GM12878 (cell line): ENCODE results near the gene MBD2. TPM values are rescaled to one million over a fixed set of nuclear protein-coding genes. Genes with fewer than 3 reads are reported as not detected.

ENCODE experiments used
- ATAC-seq: fragments of 200-7000 bp; cut with Tn5 transposase; 3 replicates; pipeline ENCODE4 v1.9.1; 2020; ENCODE audit warnings: mild to moderate bottlenecking, moderate library complexity
- BruUV-seq: library from RNA; stranded (reverse); fragments of 400-500 nt; replicated peaks from 2 replicates; lab custom pipeline; 2021; lab: Mats Ljungman, UMichigan
- CTCF ChIA-PET: fragments of 300-600 bp; sonication (Branson Sonifier 250); formaldehyde crosslinking; extraction: SDS; loops from one replicate; lab custom pipeline; 2021; ENCODE audit warnings: inconsistent platforms; lab: Yijun Ruan, JAX
- POLR2A ChIA-PET: fragments of 350-600 bp; formaldehyde crosslinking; extraction: SDS; loops from one replicate; lab custom pipeline; 2021; ENCODE audit warnings: inconsistent platforms; lab: Charles Lee
- RAD21 ChIA-PET: fragments of 300-600 bp; sonication (Branson Sonifier 250); formaldehyde crosslinking; loops from one replicate; lab custom pipeline; 2023; ENCODE audit warnings: antibody characterized with exemption; ENCODE audit not compliant: unreplicated experiment; lab: Charles Lee
- SMC1A ChIA-PET: fragments of 300-600 bp; sonication (Branson Sonifier 250); formaldehyde crosslinking; loops from one replicate; lab custom pipeline; 2023; ENCODE audit not compliant: unreplicated experiment, uncharacterized antibody; lab: Charles Lee
- DNase-seq: peaks from one replicate; pipeline ENCODE4 v3.0.0-alpha.2; 2011; ENCODE audit warnings: low read depth, low spot score
- FAIRE-seq: peaks from 3 replicates; lab custom pipeline; 2011; peaks lifted over from hg19 to GRCh38; lab: Jason Lieb, UNC
- H2AFZ ChIP-seq: 2 replicates; pipeline ENCODE4 v1.6.0; 2011; ENCODE audit warnings: low read depth, low read length, control low read depth; ENCODE audit not compliant: control insufficient read depth
- H3K27ac ChIP-seq: 2 replicates; pipeline ENCODE4 v1.5.1; 2011; ENCODE audit warnings: control low read depth; ENCODE audit not compliant: control insufficient read depth, insufficient read depth
- H3K27me3 ChIP-seq, 2 experiments: replicated peaks in 1 of 2; 2 replicates each; pipeline versions ENCODE4 v1.6.0 to v1.6.1; 2011; ENCODE audit warnings: low read length in 1 of 2; ENCODE audit not compliant: control insufficient read depth in 2 of 2, insufficient read depth in 2 of 2
- H3K36me3 ChIP-seq, 2 experiments: 2 replicates each; pipeline ENCODE4 v1.5.1; 2011; ENCODE audit warnings: low read length in 1 of 2; ENCODE audit not compliant: control insufficient read depth in 2 of 2, insufficient read depth in 2 of 2
- H3K4me1 ChIP-seq: 2 replicates; pipeline ENCODE4 v1.6.1; 2011; ENCODE audit warnings: mild to moderate bottlenecking, low read length, moderate library complexity, mixed read lengths; ENCODE audit not compliant: control insufficient read depth, insufficient read depth
- H3K4me2 ChIP-seq: 2 replicates; pipeline ENCODE4 v1.6.0; 2011; ENCODE audit warnings: control low read depth; ENCODE audit not compliant: control insufficient read depth, insufficient read depth
- H3K4me3 ChIP-seq: fragments of 200-600 bp; sonication (generic); 2 replicates; pipeline ENCODE4 v1.5.1; 2016
- H3K79me2 ChIP-seq: 2 replicates; pipeline ENCODE4 v1.6.0; 2011; ENCODE audit warnings: low read length; ENCODE audit not compliant: control insufficient read depth, insufficient read depth
- H3K9ac ChIP-seq: 2 replicates; pipeline ENCODE4 v1.8.0; 2011; ENCODE audit warnings: low read length, control low read depth, mixed read lengths; ENCODE audit not compliant: control insufficient read depth, insufficient read depth
- H3K9me3 ChIP-seq: replicated peaks from 3 replicates; pipeline ENCODE4 v1.5.1; 2011; ENCODE audit warnings: mild to moderate bottlenecking, low read length; ENCODE audit not compliant: control insufficient read depth, insufficient read depth
- H4K20me1 ChIP-seq: 2 replicates; pipeline ENCODE4 v1.6.0; 2011; ENCODE audit not compliant: control insufficient read depth, insufficient read depth
- CBFB ChIP-seq: IDR thresholded peaks from 2 replicates; pipeline ENCODE4 v1.6.1; 2016; ENCODE audit warnings: antibody characterized with exemption, low read depth
- CHD4 ChIP-seq: fragments of 200-600 bp; sonication (generic); IDR thresholded peaks from 2 replicates; pipeline ENCODE4 v1.6.1; 2016; ENCODE audit warnings: mild to moderate bottlenecking
- EGR1 ChIP-seq, 2 experiments: IDR thresholded peaks; 1 replicate in 1 of 2; 2 replicates in 1 of 2; pipeline ENCODE4 v1.6.1; 2011 to 2012; ENCODE audit warnings: low read depth in 2 of 2, low read length in 2 of 2, borderline replicate concordance in 1 of 2, mild to moderate bottlenecking in 1 of 2, moderate library complexity in 1 of 2
- FOXM1 ChIP-seq: IDR thresholded peaks from 2 replicates; pipeline ENCODE4 v1.6.1; 2012; ENCODE audit warnings: low read depth, mild to moderate bottlenecking, inconsistent platforms, low read length, moderate library complexity
- MEF2B ChIP-seq: fragments of 450-650 bp; IDR thresholded peaks from 2 replicates; pipeline ENCODE4 v1.6.1; 2018; ENCODE audit warnings: mild to moderate bottlenecking, moderate library complexity; ENCODE audit not compliant: partially characterized antibody, poor library complexity, severe bottlenecking
- NR2F1 ChIP-seq: fragments of 450-650 bp; conservative IDR thresholded peaks from 2 replicates; pipeline ENCODE4 v1.6.1; 2017; ENCODE audit warnings: mild to moderate bottlenecking
- YBX1 ChIP-seq: fragments of 450-650 bp; IDR thresholded peaks from 2 replicates; pipeline ENCODE4 v1.6.1; 2016; ENCODE audit warnings: antibody characterized with exemption
- ZNF24 ChIP-seq: fragments of 450-650 bp; IDR thresholded peaks from 2 replicates; pipeline ENCODE4 v1.6.1; 2017; ENCODE audit warnings: antibody characterized with exemption, mild to moderate bottlenecking
- WGBS: methylation state at CpG from one replicate; pipeline ENCODE4 v1.1.6; 2016; ENCODE audit warnings: low lambda C conversion rate; ENCODE audit not compliant: insufficient replicate concordance, insufficient coverage; ENCODE audit errors: missing lambda C conversion rate; 5-methylcytosine and 5-hydroxymethylcytosine counted together
- in situ Hi-C: fragments of 300-500 bp; cut with MboI; formaldehyde crosslinking; loops from 9 replicates; pipeline ENCODE4 v1.14.3; 2018; ENCODE audit warnings: mixed read lengths
- intact Hi-C: fragments of 100-400 bp; cut with micrococcal nuclease; formaldehyde crosslinking; loops from one replicate; pipeline ENCODE4 v1.14.2; 2022; ENCODE audit not compliant: unreplicated experiment
- polyA plus RNA-seq, 11 experiments: library from polyadenylated mRNA; depleted of rRNA in 4 of 11; unstranded in 6 of 11; stranded (reverse) in 5 of 11; fragments of >200 nt; fragmentation: Nextera tagmentation in 4 of 11; fragmentation: Illumina TruSeq in 1 of 11; extraction: Ambion mirVana in 4 of 11; extraction: Trizol in 1 of 11; gene quantifications; 1 replicate in 1 of 11; 2 replicates in 10 of 11; pipeline versions ENCODE4 v1.2.1 to v1.2.3, GENCODE V29; 2011 to 2016; ENCODE audit warnings: inconsistent platforms in 2 of 11, missing spikeins in 2 of 11, low read depth in 1 of 11
- total RNA-seq, 4 experiments: library from RNA; depleted of rRNA in 3 of 4; stranded (reverse); fragments of >200 nt in 3 of 4; fragmentation: Illumina TruSeq in 1 of 4; extraction: Trizol in 1 of 4; gene quantifications; 2 replicates each; pipeline versions ENCODE4 v1.2.1 to v1.2.3, GENCODE V29; 2013 to 2021
- TF ChIP-seq, protein P1 (sequence below): IDR thresholded peaks from 2 replicates; pipeline ENCODE4 v1.6.1; 2012; ENCODE audit warnings: improper control_type of control experiment, low read depth, low read length; ENCODE audit not compliant: insufficient replicate concordance
- TF ChIP-seq, protein P2 (sequence below): IDR thresholded peaks from 2 replicates; pipeline ENCODE4 v1.6.1; 2012; ENCODE audit warnings: mild to moderate bottlenecking, low read depth, low read length

MBD2 gene
- total and polyA plus RNA-seq, 10 of the 15 experiments (the other 5 are each of a cell fraction or from before 2014, with no cell fraction given) = 24.1 to 276 (median 57.9) TPM

DNA sequence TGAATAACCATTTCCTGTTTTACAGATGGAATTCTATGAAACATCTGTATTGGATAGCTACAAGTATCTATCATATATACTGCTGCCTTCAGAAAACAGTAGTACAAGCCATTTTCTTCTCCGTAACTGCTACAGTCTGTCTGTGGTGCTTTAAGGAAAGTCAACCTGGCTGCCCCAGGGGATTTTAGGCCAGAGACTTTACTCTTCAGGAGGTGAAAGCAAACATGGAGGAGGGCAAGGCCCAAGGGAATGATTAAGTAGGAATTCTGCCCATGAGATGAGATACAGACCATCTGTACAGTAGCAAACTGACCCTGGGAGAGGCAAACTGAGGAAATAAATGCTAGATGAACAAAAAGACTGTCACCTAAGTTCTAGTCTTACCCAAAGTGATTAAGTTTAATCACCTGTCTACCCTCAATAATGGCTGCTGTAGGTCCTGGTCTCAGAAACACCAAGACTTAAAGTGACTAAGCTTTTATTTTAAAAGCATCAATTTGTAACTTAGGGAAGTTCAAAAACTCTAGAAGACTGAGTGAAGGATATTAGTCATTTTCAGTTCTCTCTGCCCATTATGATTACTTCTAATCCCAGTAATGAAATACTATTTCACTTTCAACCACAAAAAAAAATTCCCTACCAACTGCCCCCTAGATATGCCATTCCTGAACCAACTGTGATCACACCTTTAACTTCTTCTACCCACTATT lies 14.8 kb downstream of the MBD2 start (continued):
- TF ChIP-seq, protein P1, sequence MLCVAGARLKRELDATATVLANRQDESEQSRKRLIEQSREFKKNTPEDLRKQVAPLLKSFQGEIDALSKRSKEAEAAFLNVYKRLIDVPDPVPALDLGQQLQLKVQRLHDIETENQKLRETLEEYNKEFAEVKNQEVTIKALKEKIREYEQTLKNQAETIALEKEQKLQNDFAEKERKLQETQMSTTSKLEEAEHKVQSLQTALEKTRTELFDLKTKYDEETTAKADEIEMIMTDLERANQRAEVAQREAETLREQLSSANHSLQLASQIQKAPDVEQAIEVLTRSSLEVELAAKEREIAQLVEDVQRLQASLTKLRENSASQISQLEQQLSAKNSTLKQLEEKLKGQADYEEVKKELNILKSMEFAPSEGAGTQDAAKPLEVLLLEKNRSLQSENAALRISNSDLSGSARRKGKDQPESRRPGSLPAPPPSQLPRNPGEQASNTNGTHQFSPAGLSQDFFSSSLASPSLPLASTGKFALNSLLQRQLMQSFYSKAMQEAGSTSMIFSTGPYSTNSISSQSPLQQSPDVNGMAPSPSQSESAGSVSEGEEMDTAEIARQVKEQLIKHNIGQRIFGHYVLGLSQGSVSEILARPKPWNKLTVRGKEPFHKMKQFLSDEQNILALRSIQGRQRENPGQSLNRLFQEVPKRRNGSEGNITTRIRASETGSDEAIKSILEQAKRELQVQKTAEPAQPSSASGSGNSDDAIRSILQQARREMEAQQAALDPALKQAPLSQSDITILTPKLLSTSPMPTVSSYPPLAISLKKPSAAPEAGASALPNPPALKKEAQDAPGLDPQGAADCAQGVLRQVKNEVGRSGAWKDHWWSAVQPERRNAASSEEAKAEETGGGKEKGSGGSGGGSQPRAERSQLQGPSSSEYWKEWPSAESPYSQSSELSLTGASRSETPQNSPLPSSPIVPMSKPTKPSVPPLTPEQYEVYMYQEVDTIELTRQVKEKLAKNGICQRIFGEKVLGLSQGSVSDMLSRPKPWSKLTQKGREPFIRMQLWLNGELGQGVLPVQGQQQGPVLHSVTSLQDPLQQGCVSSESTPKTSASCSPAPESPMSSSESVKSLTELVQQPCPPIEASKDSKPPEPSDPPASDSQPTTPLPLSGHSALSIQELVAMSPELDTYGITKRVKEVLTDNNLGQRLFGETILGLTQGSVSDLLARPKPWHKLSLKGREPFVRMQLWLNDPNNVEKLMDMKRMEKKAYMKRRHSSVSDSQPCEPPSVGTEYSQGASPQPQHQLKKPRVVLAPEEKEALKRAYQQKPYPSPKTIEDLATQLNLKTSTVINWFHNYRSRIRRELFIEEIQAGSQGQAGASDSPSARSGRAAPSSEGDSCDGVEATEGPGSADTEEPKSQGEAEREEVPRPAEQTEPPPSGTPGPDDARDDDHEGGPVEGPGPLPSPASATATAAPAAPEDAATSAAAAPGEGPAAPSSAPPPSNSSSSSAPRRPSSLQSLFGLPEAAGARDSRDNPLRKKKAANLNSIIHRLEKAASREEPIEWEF = peak; percentile 16

DNA sequence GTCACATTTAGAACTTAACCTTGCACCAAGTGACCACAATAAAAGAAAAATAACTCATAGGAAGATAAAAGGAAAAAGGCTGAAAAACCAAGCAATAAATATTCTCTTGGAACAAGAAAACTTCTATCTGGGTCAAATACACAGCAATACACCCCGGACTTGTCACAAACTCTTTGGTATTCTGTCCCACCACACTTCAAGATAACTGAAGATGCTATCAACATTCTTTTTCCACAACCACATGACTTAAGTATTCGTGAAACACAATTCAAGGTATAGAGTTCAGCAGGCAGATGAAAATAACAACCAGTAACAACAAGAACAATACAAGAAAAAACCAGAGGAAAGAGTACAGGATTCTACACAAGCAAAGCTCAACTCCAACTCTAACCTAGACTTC lies 18.0 kb downstream of the MBD2 start:
- H3K4me1 ChIP-seq = peaks cover 27% of the 10 kb centered on the region
- no peak overlapping the region for H2AFZ ChIP-seq
- H3K27ac ChIP-seq = peak overlapping the region; percentile 17
- H3K9ac ChIP-seq = no peak overlapping the region
- ChIA-PET RAD21 (interaction anchor here (1.3 to 10.1 kb wide), 5 partner anchors 9 to 86 kb away, joined by 3 to 123 read pairs (median 7); partner anchors contain the start of gene POLI), POLR2A (interaction anchor here (0.9 to 1.4 kb wide), 6 partner anchors 12 to 71 kb away, joined by 3 to 4 read pairs (median 3); no protein-coding TSS in a partner anchor), SMC1A (interaction anchor here (1.1 to 9.6 kb wide), 11 partner anchors 10 to 78 kb away, joined by 3 to 141 read pairs (median 4); partner anchors contain the start of genes MBD2 and POLI)
- H3K9me3 ChIP-seq = peaks cover 2% of the 10 kb centered on the region; the same call in 1 of the 3 replicates
- H4K20me1 ChIP-seq = no peaks in the 10 kb centered on the region; the same call in 1 of the 2 replicates
- H3K4me2 ChIP-seq = peak overlapping the region; percentile 26
- no peak overlapping the region for H3K4me3 ChIP-seq
- FAIRE-seq = no peak
- TF ChIP-seq CHD4 = no peak
- TF ChIP-seq YBX1 = no peak
- TF ChIP-seq MEF2B = no peak
- no peak for TF ChIP-seq NR2F1
- no peak for TF ChIP-seq ZNF24
- TF ChIP-seq, protein P2, sequence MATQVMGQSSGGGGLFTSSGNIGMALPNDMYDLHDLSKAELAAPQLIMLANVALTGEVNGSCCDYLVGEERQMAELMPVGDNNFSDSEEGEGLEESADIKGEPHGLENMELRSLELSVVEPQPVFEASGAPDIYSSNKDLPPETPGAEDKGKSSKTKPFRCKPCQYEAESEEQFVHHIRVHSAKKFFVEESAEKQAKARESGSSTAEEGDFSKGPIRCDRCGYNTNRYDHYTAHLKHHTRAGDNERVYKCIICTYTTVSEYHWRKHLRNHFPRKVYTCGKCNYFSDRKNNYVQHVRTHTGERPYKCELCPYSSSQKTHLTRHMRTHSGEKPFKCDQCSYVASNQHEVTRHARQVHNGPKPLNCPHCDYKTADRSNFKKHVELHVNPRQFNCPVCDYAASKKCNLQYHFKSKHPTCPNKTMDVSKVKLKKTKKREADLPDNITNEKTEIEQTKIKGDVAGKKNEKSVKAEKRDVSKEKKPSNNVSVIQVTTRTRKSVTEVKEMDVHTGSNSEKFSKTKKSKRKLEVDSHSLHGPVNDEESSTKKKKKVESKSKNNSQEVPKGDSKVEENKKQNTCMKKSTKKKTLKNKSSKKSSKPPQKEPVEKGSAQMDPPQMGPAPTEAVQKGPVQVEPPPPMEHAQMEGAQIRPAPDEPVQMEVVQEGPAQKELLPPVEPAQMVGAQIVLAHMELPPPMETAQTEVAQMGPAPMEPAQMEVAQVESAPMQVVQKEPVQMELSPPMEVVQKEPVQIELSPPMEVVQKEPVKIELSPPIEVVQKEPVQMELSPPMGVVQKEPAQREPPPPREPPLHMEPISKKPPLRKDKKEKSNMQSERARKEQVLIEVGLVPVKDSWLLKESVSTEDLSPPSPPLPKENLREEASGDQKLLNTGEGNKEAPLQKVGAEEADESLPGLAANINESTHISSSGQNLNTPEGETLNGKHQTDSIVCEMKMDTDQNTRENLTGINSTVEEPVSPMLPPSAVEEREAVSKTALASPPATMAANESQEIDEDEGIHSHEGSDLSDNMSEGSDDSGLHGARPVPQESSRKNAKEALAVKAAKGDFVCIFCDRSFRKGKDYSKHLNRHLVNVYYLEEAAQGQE = no peak
- no peak for TF ChIP-seq CBFB
- TF ChIP-seq EGR1 (IDR thresholded peaks at IDR 0.05; ENCODE audit: borderline replicate concordance in 1 of 2, low read depth in 2 of 2, low read length in 2 of 2) = no peak
- no peak for TF ChIP-seq FOXM1
- TF ChIP-seq, all 136 proteins: peak for 0
- intact Hi-C loops (no loop called here), in situ Hi-C loops (no loop called here)
- Histone ChIP-seq H3K27me3 (no peaks in the 10 kb centered on the region), H3K79me2 (peaks cover 87% of the 10 kb centered on the region), H3K36me3 (peaks cover 9 to 35% of the 10 kb centered on the region in 2 experiments)
- BruUV-seq = no TSS peak
- WGBS = 29% methylated on average over 2 of the region's 2 CpGs
- DNase-seq (no peak), ATAC-seq (no peak)
- CTCF ChIA-PET = interaction anchor here (0.6 to 4.6 kb wide), 8 partner anchors 9 to 79 kb away, joined by 3 to 25 read pairs (median 4); partner anchors contain the start of gene POLI
